IPS-18c (cell line): ENCODE results near the gene NPEPL1.

Experiments used
- H3K4me3 ChIP-seq: 2 replicates; pipeline ENCODE4 v1.7.0; 2013; ENCODE audit warnings: low read depth, mild to moderate bottlenecking, low read length, moderate library complexity; ENCODE audit not compliant: insufficient read depth
- H3K9me3 ChIP-seq: one replicate; pipeline ENCODE4 v1.6.1; 2013; ENCODE audit warnings: mild to moderate bottlenecking, low read length, moderate library complexity; ENCODE audit not compliant: control insufficient read depth, insufficient read depth

The NPEPL1 gene

GRCh38 chr20:58670659-58671058 lies 21.9 kb upstream of the NPEPL1 start:
- H3K9me3 ChIP-seq = no peaks in the 10 kb centered on the region
- H3K4me3 ChIP-seq = no peak overlapping the region

GRCh38 chr20:58673119-58673518 lies 19.5 kb upstream of the NPEPL1 start:
- Histone ChIP-seq H3K9me3 (no peaks in the 10 kb centered on the region), H3K4me3 (no peak overlapping the region)

- H3K9me3 ChIP-seq = no peaks in the 10 kb centered on the region
- no peak overlapping the region for H3K4me3 ChIP-seq
Measured at GRCh38 chr20:58675146-58675584, 17.4 kb upstream of the NPEPL1 start.

- no peak overlapping the region for H3K4me3 ChIP-seq
- no peaks in the 10 kb centered on the region for H3K9me3 ChIP-seq
Measured at GRCh38 chr20:58675641-58676040, 17.0 kb upstream of the NPEPL1 start.

GRCh38 chr20:58676161-58676560 lies 16.4 kb upstream of the NPEPL1 start:
- Histone ChIP-seq H3K4me3 (no peak overlapping the region), H3K9me3 (no peaks in the 10 kb centered on the region)

- Histone ChIP-seq H3K9me3 (no peaks in the 10 kb centered on the region), H3K4me3 (no peak overlapping the region)
Measured at GRCh38 chr20:58677079-58677604, 15.5 kb upstream of the NPEPL1 start.

GRCh38 chr20:58677808-58678207 lies 14.8 kb upstream of the NPEPL1 start:
- H3K4me3 ChIP-seq = no peak overlapping the region
- no peaks in the 10 kb centered on the region for H3K9me3 ChIP-seq

GRCh38 chr20:58678806-58679205 lies 13.8 kb upstream of the NPEPL1 start:
- Histone ChIP-seq H3K9me3 (no peaks in the 10 kb centered on the region), H3K4me3 (no peak overlapping the region)

- Histone ChIP-seq H3K9me3 (no peaks in the 10 kb centered on the region), H3K4me3 (no peak overlapping the region)
Measured at GRCh38 chr20:58682656-58683531, 9.7 kb upstream of the NPEPL1 start.

- Histone ChIP-seq H3K4me3 (no peak overlapping the region), H3K9me3 (no peaks in the 10 kb centered on the region)
Measured at GRCh38 chr20:58684291-58684690, 8.3 kb upstream of the NPEPL1 start.

- Histone ChIP-seq H3K4me3 (no peak overlapping the region), H3K9me3 (no peaks in the 10 kb centered on the region)
Measured at GRCh38 chr20:58685988-58686387, 6.6 kb upstream of the NPEPL1 start.

GRCh38 chr20:58688414-58688813 lies 4.2 kb upstream of the NPEPL1 start:
- no peak overlapping the region for H3K4me3 ChIP-seq

GRCh38 chr20:58688840-58689239 lies 3.8 kb upstream of the NPEPL1 start:
- no peak overlapping the region for H3K4me3 ChIP-seq
- H3K9me3 ChIP-seq = no peaks in the 10 kb centered on the region

More at GRCh38 chr20:58688414-58688813, 4.2 kb upstream of the NPEPL1 start:
- H3K9me3 ChIP-seq = no peaks in the 10 kb centered on the region

GRCh38 chr20:58690396-58691135 lies 2.0 kb upstream of the NPEPL1 start:
- Histone ChIP-seq H3K4me3 (no peak overlapping the region), H3K9me3 (no peaks in the 10 kb centered on the region)

- no peak overlapping the region; the same call in 1 of the 2 replicates for H3K4me3 ChIP-seq
- H3K9me3 ChIP-seq = no peaks in the 10 kb centered on the region
Measured at GRCh38 chr20:58691773-58692578, 624 bp upstream of the NPEPL1 start.

GRCh38 chr20:58693226-58694006 lies 816 bp downstream of the NPEPL1 start:
- H3K9me3 ChIP-seq = no peaks in the 10 kb centered on the region
- peak overlapping the region; percentile 25 for H3K4me3 ChIP-seq
